ENCODE measurements around the gene LGR5.
A peak's percentile ranks its signal among the peaks of the same experiment; 100 is the strongest.

LGR5 gene

DNA sequence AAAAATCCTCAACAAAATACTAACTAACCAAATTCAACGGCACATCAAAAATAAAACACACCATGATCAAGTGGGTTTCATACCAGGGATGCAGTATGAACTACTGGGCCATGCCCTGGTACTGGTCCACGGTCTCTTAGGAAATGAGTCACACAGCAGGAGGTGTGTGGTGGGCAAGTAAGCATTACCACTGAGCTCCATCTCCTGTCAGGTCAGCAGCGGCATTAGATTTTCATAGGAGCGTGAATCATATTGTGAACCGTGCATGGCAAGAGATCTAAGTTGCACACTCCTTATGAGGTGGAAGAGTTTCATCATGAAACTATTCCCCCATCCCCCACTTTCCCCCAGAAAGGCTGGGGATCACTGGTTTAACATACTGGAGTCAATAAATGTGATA, 6.7 kb upstream of the LGR5 start:
- Histone ChIP-seq H3K27ac (no peak overlapping the region), H3K4me3 (no peak overlapping the region)

DNA sequence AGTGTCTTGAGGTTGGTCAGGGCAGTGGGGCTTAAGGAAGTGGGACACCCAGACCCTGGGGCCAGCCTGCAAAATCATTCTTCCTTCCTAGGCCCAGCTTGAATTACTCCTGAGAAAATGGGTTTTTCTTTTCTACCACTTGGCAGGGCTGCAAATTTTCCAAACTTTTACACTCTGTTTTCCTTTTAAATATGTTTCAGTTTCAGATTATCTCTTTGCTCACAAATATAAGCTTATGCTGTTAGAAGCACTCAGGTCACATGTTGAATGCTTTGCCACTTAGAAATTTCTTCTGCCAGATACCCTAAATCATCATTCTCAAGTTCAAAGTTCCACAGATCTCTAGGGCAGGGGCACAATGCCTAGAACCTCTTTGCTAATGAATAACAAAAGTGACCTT, 2.9 kb upstream of the LGR5 start:
- H3K4me3 ChIP-seq = no peak overlapping the region
- H3K27ac ChIP-seq = no peak overlapping the region

- Histone ChIP-seq H3K4me3 (peak overlapping the region; percentile 14 to 58 (median 38)), H3K27ac (peak overlapping the region in 3 of 21 experiments; percentile 25 to 79 (median 55))
Observed at GRCh38 chr12:71438670-71439361, 782 bp upstream of the LGR5 start.

DNA sequence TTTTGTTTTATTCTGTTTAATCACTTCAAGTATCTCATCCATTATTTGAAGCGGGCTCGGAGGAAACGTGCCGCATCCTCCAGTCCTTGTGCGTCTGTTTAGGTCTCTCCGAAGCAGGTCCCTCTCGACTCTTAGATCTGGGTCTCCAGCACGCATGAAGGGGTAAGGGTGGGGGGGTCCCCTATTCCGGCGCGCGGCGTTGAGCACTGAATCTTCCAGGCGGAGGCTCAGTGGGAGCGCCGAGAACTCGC, 311 bp upstream of the LGR5 start:
- H3K4me3 ChIP-seq = peak overlapping the region; percentile 14 to 58 (median 38)
- H3K27ac ChIP-seq = peak overlapping the region in 3 of 21 experiments; percentile 25 to 79 (median 55)

- H3K4me3 ChIP-seq = peak overlapping the region; percentile 14 to 58 (median 38)
- peak overlapping the region in 4 of 21 experiments; percentile 25 to 79 (median 50) for H3K27ac ChIP-seq
Observed at GRCh38 chr12:71440345-71440762, 756 bp downstream of the LGR5 start.

GRCh38 chr12:71440763-71441748, 1.5 kb downstream of the LGR5 start:
- Histone ChIP-seq H3K4me3 (peak overlapping the region in 4 of 7 experiments; percentile 31 to 58 (median 42)), H3K27ac (peak overlapping the region in 4 of 21 experiments; percentile 21 to 79 (median 34))

DNA sequence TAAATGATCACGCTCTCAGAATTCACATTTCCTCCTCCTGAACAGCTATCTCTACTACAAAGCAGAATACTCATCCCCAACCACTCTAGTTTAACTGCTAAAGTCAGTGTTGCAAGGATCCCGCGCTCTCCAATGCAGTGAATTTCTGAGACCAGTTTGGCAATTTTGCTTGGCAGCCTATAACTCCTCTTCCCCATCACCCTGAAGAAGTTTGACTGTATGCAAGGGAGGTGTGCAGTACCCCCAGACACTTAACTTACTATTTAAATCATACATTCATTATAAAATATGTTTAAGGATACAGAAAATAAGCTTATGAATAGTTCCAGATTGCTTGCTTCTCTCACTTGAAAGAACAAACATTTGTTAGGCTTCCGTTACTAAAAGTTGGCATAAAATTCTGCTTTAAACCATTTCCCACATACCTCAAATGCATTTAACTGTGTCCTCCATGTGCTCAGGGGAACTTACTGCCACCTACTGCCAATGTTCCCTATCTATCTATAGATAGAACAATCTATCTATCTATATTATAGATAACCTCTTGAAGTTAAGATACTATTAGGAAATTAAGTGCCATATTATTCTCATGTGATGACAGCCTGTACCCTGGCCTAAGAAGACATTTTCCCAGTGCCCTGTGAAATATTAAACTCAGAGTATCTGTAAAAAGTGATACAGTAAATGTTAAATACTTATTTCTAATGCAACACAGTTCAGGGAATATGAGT, 2.4 kb downstream of the LGR5 start:
- Histone ChIP-seq H3K27ac (peak overlapping the region in 1 of 21 experiments; percentile 79), H3K4me3 (peak overlapping the region in 2 of 7 experiments; percentile 38 to 58)

GRCh38 chr12:71442567-71442931, 3.0 kb downstream of the LGR5 start:
- Histone ChIP-seq H3K27ac (no peak overlapping the region), H3K4me3 (peak overlapping the region in 2 of 7 experiments; percentile 38 to 58)

DNA sequence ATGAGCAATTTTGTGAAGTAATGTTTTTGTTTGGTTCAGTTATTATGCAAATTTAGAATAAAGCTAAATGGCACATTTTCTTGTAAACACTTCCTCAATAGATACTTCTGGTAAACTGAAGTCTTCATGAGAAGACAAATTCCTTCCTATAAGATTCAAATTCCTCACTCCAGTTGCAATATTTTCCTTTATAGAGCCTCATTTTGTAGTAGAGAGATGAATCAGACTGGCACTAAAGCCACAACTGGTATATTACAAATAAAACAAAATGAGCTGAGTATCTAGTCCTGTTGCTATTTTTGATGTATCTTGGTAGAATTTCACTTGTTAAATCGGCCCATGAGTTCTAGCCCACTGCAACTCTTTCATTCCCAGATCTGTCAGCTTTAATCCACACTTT, 5.5 kb downstream of the LGR5 start:
- H3K4me3 ChIP-seq = no peak overlapping the region
- peak overlapping the region in 1 of 21 experiments; percentile 33 for H3K27ac ChIP-seq

GRCh38 chr12:71447691-71448132, 8.1 kb downstream of the LGR5 start:
- no peak overlapping the region for H3K4me3 ChIP-seq
- peak overlapping the region in 2 of 21 experiments; percentile 1 to 31 for H3K27ac ChIP-seq

GRCh38 chr12:71448150-71448581, 8.6 kb downstream of the LGR5 start:
- H3K27ac ChIP-seq = peak overlapping the region in 1 of 21 experiments; percentile 1
- no peak overlapping the region for H3K4me3 ChIP-seq

GRCh38 chr12:71449373-71450070, 9.9 kb downstream of the LGR5 start:
- H3K4me3 ChIP-seq = no peak overlapping the region
- H3K27ac ChIP-seq = no peak overlapping the region

DNA sequence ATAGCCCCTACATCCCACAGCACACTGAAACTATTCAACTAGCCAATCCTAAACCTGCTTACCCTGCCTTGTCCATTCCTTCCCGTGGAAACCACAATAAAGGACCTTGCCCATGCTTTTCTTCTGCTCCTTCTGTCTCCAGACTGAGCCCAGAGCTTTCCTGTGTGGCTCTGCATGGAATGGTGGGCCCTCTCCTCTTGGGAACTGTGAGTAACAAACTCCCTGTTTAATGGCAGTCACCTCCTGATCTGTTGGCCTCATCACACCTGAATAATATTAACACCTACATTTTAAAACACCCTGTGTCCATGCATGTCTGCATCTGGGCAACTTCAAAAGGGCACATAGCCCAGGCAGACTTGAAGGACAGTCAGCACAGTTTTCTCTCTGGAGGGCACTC, 12.4 kb downstream of the LGR5 start:
- H3K4me3 ChIP-seq = no peak overlapping the region
- H3K27ac ChIP-seq = no peak overlapping the region

DNA sequence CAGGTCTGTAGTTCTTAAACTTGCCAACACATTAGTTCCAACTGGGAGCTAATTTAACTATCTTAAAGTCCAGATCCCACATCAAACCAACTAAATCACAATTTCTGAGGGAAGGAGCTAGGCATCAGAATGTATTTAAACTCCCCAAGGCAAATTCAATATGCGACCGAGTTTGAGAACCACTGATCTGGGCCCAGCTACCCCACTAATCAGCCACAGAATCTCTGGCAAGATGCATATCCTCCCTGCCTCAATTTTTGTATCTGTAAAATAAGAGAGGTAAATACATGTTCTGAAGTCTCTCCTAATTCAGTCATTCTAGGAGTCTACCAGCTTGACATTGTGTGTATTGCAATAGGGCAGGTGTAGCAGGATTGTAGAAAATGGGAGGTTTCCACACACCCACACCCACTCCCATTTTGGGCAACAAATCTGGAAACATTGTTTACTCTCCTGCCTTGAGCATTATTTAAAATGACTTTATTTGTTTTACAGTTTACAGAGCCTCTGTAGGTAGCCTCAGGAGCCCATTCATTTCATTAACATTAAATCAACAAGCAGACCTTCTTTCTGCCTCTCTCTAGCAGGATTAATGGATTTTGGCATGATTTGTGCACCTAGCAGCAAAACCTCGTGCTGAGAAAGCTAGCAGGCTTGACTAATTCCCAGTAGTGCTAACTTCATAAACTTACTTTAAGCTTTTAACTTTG, 15.6 kb downstream of the LGR5 start:
- no peak overlapping the region for H3K27ac ChIP-seq
- H3K4me3 ChIP-seq = no peak overlapping the region

DNA sequence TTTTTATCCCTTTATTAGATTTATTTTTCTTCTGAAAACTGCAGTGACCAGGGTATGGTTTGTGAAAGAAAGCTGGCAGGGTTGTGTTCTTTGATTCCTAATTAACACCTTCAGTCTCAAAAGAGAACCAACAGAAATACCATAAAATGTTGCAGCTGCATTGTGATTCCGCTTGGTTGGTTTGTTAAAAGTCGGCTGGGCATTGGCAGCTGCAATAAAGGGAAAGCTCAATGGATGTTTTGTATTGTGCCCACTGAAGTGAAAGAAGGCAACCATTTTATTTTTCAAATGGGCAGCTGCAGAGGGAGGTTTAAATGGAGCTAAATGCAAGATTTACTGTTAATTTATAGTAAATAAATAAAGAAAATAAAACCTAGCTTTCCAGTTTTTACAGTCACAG, 16.7 kb downstream of the LGR5 start:
- no peak overlapping the region for H3K4me3 ChIP-seq
- H3K27ac ChIP-seq = no peak overlapping the region

GRCh38 chr12:71456990-71457389, 17.4 kb downstream of the LGR5 start:
- H3K4me3 ChIP-seq = no peak overlapping the region

GRCh38 chr12:71460318-71460717, 20.7 kb downstream of the LGR5 start:
- Histone ChIP-seq H3K4me3 (no peak overlapping the region), H3K27ac (no peak overlapping the region)

More at GRCh38 chr12:71456990-71457389, 17.4 kb downstream of the LGR5 start:
- no peak overlapping the region for H3K27ac ChIP-seq

GRCh38 chr12:71460850-71461609, 21.4 kb downstream of the LGR5 start:
- Histone ChIP-seq H3K4me3 (no peak overlapping the region), H3K27ac (no peak overlapping the region)
